HepG2 (cell line): ENCODE measurements around the gene DELE1. TPM values are rescaled to one million over a fixed set of nuclear protein-coding genes. Genes with fewer than 3 reads are reported as not detected.
A peak's percentile ranks its signal among the peaks of the same experiment; 100 is the strongest.

Experiments
- ARID5B ChIP-seq: IDR thresholded peaks from 2 replicates; pipeline ENCODE4 v1.4.0; 2020; ENCODE audit warnings: mild to moderate bottlenecking, missing genetic modification reagents
- ATF4 ChIP-seq, 2 experiments: fragments of 450-650 bp in 1 of 2; sonication (generic) in 1 of 2; formaldehyde crosslinking; IDR thresholded peaks; 2 replicates each; pipeline versions ENCODE4 v1.5.0 to v1.8.0; 2020 to 2022; ENCODE audit warnings: mild to moderate bottlenecking in 1 of 2, missing genetic modification reagents in 1 of 2
- CREB3 ChIP-seq: sonication (generic); formaldehyde crosslinking; IDR thresholded peaks from 2 replicates; pipeline ENCODE4 v1.5.0; 2020; ENCODE audit warnings: missing genetic modification reagents
- E2F5 ChIP-seq: sonication (generic); formaldehyde crosslinking; conservative IDR thresholded peaks from 2 replicates; pipeline ENCODE4 v1.4.0; 2020; ENCODE audit warnings: missing genetic modification reagents
- KDM3A ChIP-seq: IDR thresholded peaks from 2 replicates; pipeline ENCODE4 v1.6.1; 2018; ENCODE audit warnings: low read depth, missing compliant biosample characterization
- SP140L ChIP-seq: sonication (generic); formaldehyde crosslinking; IDR thresholded peaks from 2 replicates; pipeline ENCODE4 v1.4.0; 2020; ENCODE audit warnings: missing genetic modification reagents, borderline replicate concordance
- STAG1 ChIP-seq: sonication (generic); formaldehyde crosslinking; IDR thresholded peaks from 2 replicates; pipeline ENCODE4 v1.4.0; 2020; ENCODE audit warnings: missing genetic modification reagents
- TEF ChIP-seq: sonication (generic); formaldehyde crosslinking; IDR thresholded peaks from 2 replicates; pipeline ENCODE4 v1.5.0; 2020; ENCODE audit warnings: missing genetic modification reagents
- ZBTB8A ChIP-seq: sonication (generic); formaldehyde crosslinking; IDR thresholded peaks from 2 replicates; pipeline ENCODE4 v1.4.0; 2020; ENCODE audit warnings: mild to moderate bottlenecking, low read depth, missing genetic modification reagents, borderline replicate concordance
- ZFP82 ChIP-seq: sonication (generic); formaldehyde crosslinking; IDR thresholded peaks from 2 replicates; pipeline ENCODE4 v1.5.1; 2020; ENCODE audit warnings: mild to moderate bottlenecking, missing genetic modification reagents, borderline replicate concordance
- ZFP91 ChIP-seq: sonication (generic); formaldehyde crosslinking; IDR thresholded peaks from 2 replicates; pipeline ENCODE4 v1.9.0; 2022; ENCODE audit warnings: missing genetic modification reagents, mild to moderate bottlenecking, borderline replicate concordance
- ZKSCAN8 ChIP-seq: IDR thresholded peaks from 2 replicates; pipeline ENCODE4 v1.6.1; 2016; ENCODE audit warnings: borderline replicate concordance, missing genetic modification reagents, missing compliant biosample characterization
- ZNF354B ChIP-seq: sonication (generic); formaldehyde crosslinking; IDR thresholded peaks from 2 replicates; pipeline ENCODE4 v1.8.0; 2022; ENCODE audit warnings: mild to moderate bottlenecking, missing genetic modification reagents
- ZNF770 ChIP-seq: sonication (generic); formaldehyde crosslinking; IDR thresholded peaks from 2 replicates; pipeline ENCODE4 v1.5.0; 2020; ENCODE audit warnings: mild to moderate bottlenecking, missing genetic modification reagents
- polyA plus RNA-seq, 8 experiments: library from polyadenylated mRNA; depleted of rRNA in 3 of 8; stranded (reverse) in 7 of 8; unstranded in 1 of 8; fragments of >200 nt; fragmentation: Illumina TruSeq in 4 of 8; extraction: Trizol in 4 of 8; gene quantifications; 2 replicates each; pipeline versions ENCODE4 v1.2.1 to v1.2.3, GENCODE V29; 2011 to 2016; ENCODE audit warnings: low read depth in 4 of 8, missing spikeins in 1 of 8, mixed read lengths in 1 of 8; ENCODE audit not compliant: insufficient read depth in 1 of 8
- total RNA-seq, 5 experiments: library from RNA; depleted of rRNA; stranded (reverse); fragments of >200 nt; fragmentation: Illumina TruSeq; extraction: Trizol; gene quantifications; 2 replicates each; pipeline ENCODE4 v1.2.3, GENCODE V29; 2016; ENCODE audit warnings: low read depth in 1 of 5

DELE1 gene
- total and polyA plus RNA-seq, 2 of the 13 experiments (the other 11 are each of a cell fraction or from before 2014, with no cell fraction given): 57.5 to 90.3 TPM

GRCh38 chr5:141960449-141961323, 37.0 kb downstream of the DELE1 start (continued):
- peak; percentile 56; the same call in 1 of the 2 replicates for TF ChIP-seq KDM3A (CRISPR knock-in tag)
- no peak for TF ChIP-seq ZNF354B (CRISPR knock-in tag)
- peak; percentile 43; the same call in 1 of the 2 replicates for TF ChIP-seq ZFP91
- TF ChIP-seq ZNF770 (CRISPR knock-in tag): no peak
- TF ChIP-seq ZKSCAN8 (CRISPR knock-in tag): no peak
- no peak for TF ChIP-seq TEF (CRISPR knock-in tag)
- no peak for TF ChIP-seq ZBTB8A (CRISPR knock-in tag)
- 0 out of 4 replicates have a peak, but pooled peaks of 1 of the 2 experiments have one; percentile 23 for TF ChIP-seq ATF4 (CRISPR knock-in tag; IDR thresholded peaks at IDR 0.05)
- 0 out of 2 replicates have a peak, but pooled peaks have one; percentile 17 for TF ChIP-seq ARID5B (CRISPR knock-in tag)
- 0 out of 2 replicates have a peak, but pooled peaks have one; percentile 15 for TF ChIP-seq ZFP82 (CRISPR knock-in tag)
- TF ChIP-seq CREB3 (CRISPR knock-in tag): no peak
- TF ChIP-seq STAG1 (CRISPR knock-in tag): peak; percentile 86
- no peak for TF ChIP-seq E2F5 (CRISPR knock-in tag)
- TF ChIP-seq SP140L: no peak
